Chondrocyte (in vitro differentiated cells): Measurements from ENCODE around the gene HDAC4. TPM values are rescaled to one million over a fixed set of nuclear protein-coding genes. Genes with fewer than 3 reads are reported as not detected.

ENCODE experiments used
- DNase-seq: peaks from one replicate; pipeline ENCODE4 v3.0.0; 2021; ENCODE audit warnings: mixed read lengths, low spot score
- H3K27ac Mint-ChIP-seq: one replicate; pipeline ENCODE4 v1.8.0; 2021; ENCODE audit warnings: mild to moderate bottlenecking, moderate library complexity, mixed read lengths; ENCODE audit not compliant: unreplicated experiment
- H3K27me3 Mint-ChIP-seq: 2 replicates; pipeline ENCODE4 v1.8.0; 2021; ENCODE audit warnings: low read depth, mixed read lengths
- H3K36me3 Mint-ChIP-seq: 2 replicates; pipeline ENCODE4 v1.8.0; 2021; ENCODE audit warnings: low read depth, mixed read lengths
- H3K4me1 Mint-ChIP-seq: 2 replicates; pipeline ENCODE4 v1.8.0; 2021; ENCODE audit warnings: low read depth, mild to moderate bottlenecking, mixed read lengths
- H3K4me3 Mint-ChIP-seq: one replicate; pipeline ENCODE4 v1.8.0; 2021; ENCODE audit warnings: mild to moderate bottlenecking, moderate library complexity, mixed read lengths; ENCODE audit not compliant: unreplicated experiment
- H3K9me3 Mint-ChIP-seq: 2 replicates; pipeline ENCODE4 v1.8.0; 2021; ENCODE audit warnings: low read depth, mixed read lengths
- CTCF ChIP-seq: fragments of 200-600 bp; sonication (generic); IDR thresholded peaks from 2 replicates; pipeline ENCODE4 v1.5.0; 2021; ENCODE audit warnings: antibody characterized with exemption, mild to moderate bottlenecking, moderate library complexity
- total RNA-seq: library from RNA; stranded (reverse); gene quantifications from 3 replicates; pipeline ENCODE4 v1.2.1, GENCODE V29; 2021

HDAC4 gene
- total RNA-seq, 1 donor from 2014 or later: 22.3 TPM

GRCh38 chr2:239065962-239066361 lies 334.9 kb downstream of the HDAC4 start:
- peak; percentile 55 for DNase-seq
- Mint-ChIP-seq H3K9me3 (no peaks in the 10 kb centered on the region), H3K36me3 (peaks cover 10% of the 10 kb centered on the region), H3K27ac (no peak overlapping the region), H3K27me3 (no peaks in the 10 kb centered on the region), H3K4me3 (no peak overlapping the region), H3K4me1 (peaks cover 3% of the 10 kb centered on the region)
- peak; percentile 17 for TF ChIP-seq CTCF

DNA sequence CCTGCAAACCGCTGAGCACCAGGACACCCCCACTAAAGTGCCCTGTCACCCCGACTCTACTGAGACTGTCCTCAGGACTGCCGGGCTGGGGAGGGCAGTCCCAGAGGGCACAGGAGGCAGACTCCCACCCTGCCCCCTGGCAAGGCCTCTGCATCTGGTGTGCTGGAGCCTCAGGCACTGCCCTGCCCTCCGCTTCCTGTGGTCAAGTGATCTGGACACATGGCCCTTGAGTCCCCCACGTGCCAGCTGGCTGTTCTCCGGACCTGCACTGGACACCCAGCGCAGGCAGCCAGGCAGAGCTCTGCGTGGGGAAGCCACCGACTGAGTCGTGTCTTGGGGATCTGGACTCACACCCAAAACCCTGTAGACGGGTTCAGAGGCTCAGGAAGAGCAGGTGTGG lies 335.3 kb downstream of the HDAC4 start:
- peak; percentile 78 for DNase-seq
- Mint-ChIP-seq H3K9me3 (no peaks in the 10 kb centered on the region), H3K4me1 (peaks cover 3% of the 10 kb centered on the region), H3K4me3 (no peak overlapping the region), H3K27ac (no peak overlapping the region), H3K36me3 (peaks cover 12% of the 10 kb centered on the region), H3K27me3 (no peaks in the 10 kb centered on the region)
- no peak for TF ChIP-seq CTCF

DNA sequence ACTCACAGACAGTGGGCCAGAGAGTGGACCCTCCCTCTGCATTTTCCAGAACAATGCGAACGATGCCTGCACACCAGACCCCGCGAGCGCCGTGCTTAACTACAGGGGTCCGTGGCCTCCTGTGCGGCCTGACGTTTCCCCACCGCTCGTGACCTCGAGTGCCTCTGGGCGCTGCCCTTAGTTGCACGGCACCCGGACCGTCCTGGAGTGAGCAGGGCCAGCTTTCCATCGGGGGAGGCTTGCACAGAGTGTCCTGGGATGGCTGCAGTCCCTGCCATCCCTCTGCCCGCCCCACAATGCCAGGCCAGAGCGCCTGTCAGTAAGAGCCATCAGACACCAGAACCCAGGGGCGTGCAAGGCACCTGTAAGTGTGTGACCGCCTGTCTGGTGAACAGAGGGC lies 335.9 kb downstream of the HDAC4 start:
- Mint-ChIP-seq H3K27ac (no peak overlapping the region), H3K9me3 (no peaks in the 10 kb centered on the region), H3K27me3 (no peaks in the 10 kb centered on the region), H3K36me3 (peaks cover 12% of the 10 kb centered on the region), H3K4me1 (peaks cover 3% of the 10 kb centered on the region), H3K4me3 (no peak overlapping the region)
- TF ChIP-seq CTCF: no peak
- peak; percentile 83 for DNase-seq

GRCh38 chr2:239064253-239064652 lies 336.6 kb downstream of the HDAC4 start:
- no peak for TF ChIP-seq CTCF
- peaks cover 3% of the 10 kb centered on the region for H3K4me1 Mint-ChIP-seq
- no peak overlapping the region for H3K4me3 Mint-ChIP-seq
- no peak overlapping the region for H3K27ac Mint-ChIP-seq
- peaks cover 12% of the 10 kb centered on the region for H3K36me3 Mint-ChIP-seq
- H3K27me3 Mint-ChIP-seq: no peaks in the 10 kb centered on the region
- peak; percentile 55 for DNase-seq
- no peaks in the 10 kb centered on the region for H3K9me3 Mint-ChIP-seq

DNA sequence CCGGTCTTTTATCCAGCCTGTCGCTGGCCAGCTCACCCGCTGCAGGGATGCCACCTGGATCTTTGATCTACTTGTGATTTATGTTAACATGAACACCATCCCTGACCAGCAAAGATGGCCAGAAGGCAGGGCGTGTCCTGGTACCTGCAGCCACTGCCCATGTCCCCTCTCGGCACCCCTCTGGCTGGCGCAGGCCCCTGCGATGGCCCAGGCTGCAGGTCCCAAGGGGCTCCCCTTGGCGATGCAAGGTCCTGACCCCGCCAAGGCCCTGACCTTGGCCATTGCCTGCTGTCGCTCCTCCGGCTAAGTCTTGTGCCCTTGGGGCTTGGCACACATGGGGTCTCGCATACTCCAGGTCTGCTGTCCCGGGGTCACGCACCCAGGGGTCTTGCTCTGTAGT lies 338.1 kb downstream of the HDAC4 start:
- no peak for TF ChIP-seq CTCF
- no peaks in the 10 kb centered on the region for H3K9me3 Mint-ChIP-seq
- peaks cover 3% of the 10 kb centered on the region for H3K4me1 Mint-ChIP-seq
- H3K27ac Mint-ChIP-seq: no peak overlapping the region
- H3K4me3 Mint-ChIP-seq: no peak overlapping the region
- peaks cover 10% of the 10 kb centered on the region for H3K36me3 Mint-ChIP-seq
- DNase-seq: no peak
- no peaks in the 10 kb centered on the region for H3K27me3 Mint-ChIP-seq
